Calu3 (cell line): ENCODE measurements around the gene SHISA7. TPM values are rescaled to one million over a fixed set of nuclear protein-coding genes. Genes with fewer than 3 reads are reported as not detected.
"Not testable (repeated sequence)": the region's sequence is repeated elsewhere in the genome, so short reads cannot be mapped to it uniquely, and the experiment has no call there.

Source experiments
- BruUV-seq: library from RNA; stranded (reverse); fragments of 400-500 nt; replicated peaks from 2 replicates; lab custom pipeline; 2021; lab: Mats Ljungman, UMichigan
- CTCF ChIA-PET: fragments of 300-600 bp; sonication (Branson Sonifier 250); formaldehyde crosslinking; loops from one replicate; lab custom pipeline; 2022; ENCODE audit warnings: antibody characterized with exemption; lab: Charles Lee
- DNase-seq: peaks from one replicate; pipeline ENCODE4 v3.0.0; 2022
- H3K27ac Mint-ChIP-seq: one replicate; pipeline ENCODE4 v1.8.0; 2022; ENCODE audit warnings: mixed read lengths; ENCODE audit not compliant: unreplicated experiment
- H3K27me3 Mint-ChIP-seq: one replicate; pipeline ENCODE4 v1.8.0; 2022; ENCODE audit warnings: mixed read lengths; ENCODE audit not compliant: unreplicated experiment
- H3K36me3 Mint-ChIP-seq: one replicate; pipeline ENCODE4 v1.8.0; 2022; ENCODE audit warnings: mild to moderate bottlenecking, moderate library complexity, mixed read lengths; ENCODE audit not compliant: insufficient read depth, unreplicated experiment
- H3K4me1 Mint-ChIP-seq: one replicate; pipeline ENCODE4 v1.8.0; 2022; ENCODE audit warnings: mild to moderate bottlenecking, low read depth, mixed read lengths; ENCODE audit not compliant: unreplicated experiment
- H3K4me3 Mint-ChIP-seq: one replicate; pipeline ENCODE4 v1.8.0; 2022; ENCODE audit warnings: mild to moderate bottlenecking, low read depth, moderate library complexity, mixed read lengths; ENCODE audit not compliant: unreplicated experiment
- H3K9me3 Mint-ChIP-seq: one replicate; pipeline ENCODE4 v1.8.0; 2022; ENCODE audit warnings: low read depth, mixed read lengths; ENCODE audit not compliant: unreplicated experiment
- CTCF ChIP-seq: fragments of 200-600 bp; IDR thresholded peaks from one replicate; pipeline ENCODE4 v1.8.0; 2022; ENCODE audit warnings: antibody characterized with exemption; ENCODE audit not compliant: unreplicated experiment
- intact Hi-C: fragments of 100-400 bp; cut with micrococcal nuclease; formaldehyde crosslinking; loops from one replicate; pipeline ENCODE4 v1.10.0; 2022; ENCODE audit not compliant: unreplicated experiment
- total RNA-seq: library from RNA; stranded (reverse); gene quantifications from 2 replicates; pipeline ENCODE4 v1.2.3, GENCODE V29; 2022

SHISA7 gene
- total RNA-seq, 1 experiment from 2014 or later = not detected

GRCh38 chr19:55451965-55452748 lies 9.1 kb upstream of the SHISA7 start:
- no peak for DNase-seq
- no peak for TF ChIP-seq CTCF
- CTCF ChIA-PET = no interaction called here
- peaks cover 17% of the 10 kb centered on the region for H3K27me3 Mint-ChIP-seq
- H3K4me3 Mint-ChIP-seq = no peak overlapping the region
- H3K36me3 Mint-ChIP-seq = peaks cover 16% of the 10 kb centered on the region
- intact Hi-C loops = no loop called here
- BruUV-seq = no TSS peak
- H3K9me3 Mint-ChIP-seq = no peaks in the 10 kb centered on the region
- no peaks in the 10 kb centered on the region for H3K4me1 Mint-ChIP-seq
- H3K27ac Mint-ChIP-seq = no peak overlapping the region

- DNase-seq = no peak
- peaks cover 16% of the 10 kb centered on the region for H3K36me3 Mint-ChIP-seq
- H3K9me3 Mint-ChIP-seq = no peaks in the 10 kb centered on the region
- TF ChIP-seq CTCF = no peak
- BruUV-seq = no TSS peak
- no peak overlapping the region for H3K4me3 Mint-ChIP-seq
- no peak overlapping the region for H3K27ac Mint-ChIP-seq
- H3K27me3 Mint-ChIP-seq = peaks cover 17% of the 10 kb centered on the region
- CTCF ChIA-PET = no interaction called here
- intact Hi-C loops = no loop called here
- H3K4me1 Mint-ChIP-seq = no peaks in the 10 kb centered on the region
These were observed 8.3 kb upstream of the SHISA7 start for GRCh38 chr19:55451163-55451964.

GRCh38 chr19:55449469-55449868 lies 6.4 kb upstream of the SHISA7 start:
- Mint-ChIP-seq H3K27me3 (peaks cover 17% of the 10 kb centered on the region), H3K4me3 (no peak overlapping the region), H3K36me3 (peaks cover 16% of the 10 kb centered on the region), H3K27ac (no peak overlapping the region), H3K9me3 (no peaks in the 10 kb centered on the region), H3K4me1 (no peaks in the 10 kb centered on the region)
- no peak for TF ChIP-seq CTCF
- no peak for DNase-seq
- CTCF ChIA-PET = interaction anchor here (0.6 kb wide), 1 partner anchor 245 kb away, joined by 4 read pairs; no protein-coding TSS in a partner anchor
- no TSS peak for BruUV-seq
- intact Hi-C loops = no loop called here

- DNase-seq, intact Hi-C loops, H3K4me1 Mint-ChIP-seq, H3K27ac Mint-ChIP-seq, BruUV-seq, H3K4me3 Mint-ChIP-seq, CTCF ChIA-PET, H3K9me3 Mint-ChIP-seq, H3K27me3 Mint-ChIP-seq: not testable (repeated sequence)
- H3K36me3 Mint-ChIP-seq = peaks cover 11% of the 10 kb centered on the region
These were observed 5.0 kb upstream of the SHISA7 start for GRCh38 chr19:55448175-55448490.
